ENCODE measurements around the gene FNIP1. TPM values are rescaled to one million over a fixed set of nuclear protein-coding genes. Genes with fewer than 3 reads are reported as not detected.

FNIP1 gene
- total RNA-seq, 1 donor from 2014 or later = 27.1 TPM

GRCh38 chr5:131812371-131813160 lies 15.7 kb upstream of the FNIP1 start:
- Histone ChIP-seq H3K27me3 (ENCODE audit: control insufficient read depth in 3 of 3, insufficient read depth in 3 of 3, low read length in 3 of 3) (no peaks in the 10 kb centered on the region), H3K4me1 (ENCODE audit: control insufficient read depth in 3 of 3, insufficient read depth in 3 of 3, low read length in 3 of 3) (peaks cover 3 to 7% (median 5%) of the 10 kb centered on the region in 3 donors), H3K9me3 (ENCODE audit: control insufficient read depth in 3 of 3, low read length in 3 of 3) (no peaks in the 10 kb centered on the region), H3K27ac (ENCODE audit: low read depth, low read length) (no peak overlapping the region), H3K36me3 (ENCODE audit: control insufficient read depth in 3 of 3, insufficient read depth in 3 of 3, low read length in 3 of 3) (no peaks in the 10 kb centered on the region), H3K9ac (ENCODE audit: low read depth in 1 of 3, low read length in 3 of 3) (no peak overlapping the region), H3K4me3 (ENCODE audit: low read length in 3 of 3) (no peak overlapping the region)

DNA sequence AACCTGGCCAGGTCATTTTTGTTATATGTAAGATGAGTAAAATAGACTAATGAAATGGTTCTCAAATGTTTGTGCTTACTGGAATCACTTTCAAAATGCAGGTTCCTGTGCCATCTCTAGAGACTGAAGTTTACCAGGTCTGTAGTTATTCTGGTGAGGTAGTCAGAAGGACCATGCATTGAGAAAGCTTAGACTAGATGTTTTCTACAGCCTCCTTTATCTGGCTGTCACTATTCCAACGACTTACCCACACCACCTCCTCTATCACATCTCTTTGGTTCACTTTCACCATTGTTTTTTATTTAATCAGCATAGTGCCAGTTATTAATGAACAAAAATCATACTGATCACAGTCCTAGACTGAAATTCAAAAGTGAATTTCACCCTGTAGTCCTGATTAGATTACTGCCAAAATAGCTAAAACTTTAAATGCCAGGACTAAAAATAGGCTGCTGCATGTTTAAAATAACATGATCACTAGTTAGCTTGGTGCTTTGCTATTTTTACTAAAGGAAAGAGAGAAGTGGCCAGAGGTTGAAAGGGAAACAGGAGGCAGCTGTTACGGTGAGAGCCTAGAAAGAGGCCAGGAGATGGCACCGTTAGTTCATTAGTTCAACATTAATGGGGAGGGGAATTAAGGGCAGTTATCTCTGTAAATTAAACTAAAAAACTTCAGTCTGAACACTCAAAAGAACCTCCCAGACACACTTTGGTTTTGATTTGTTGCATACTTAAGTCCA lies 13.9 kb upstream of the FNIP1 start:
- no peaks in the 10 kb centered on the region for H3K36me3 ChIP-seq (ENCODE audit: control insufficient read depth in 3 of 3, insufficient read depth in 3 of 3, low read length in 3 of 3)
- H3K9me3 ChIP-seq (ENCODE audit: control insufficient read depth in 3 of 3, low read length in 3 of 3) = no peaks in the 10 kb centered on the region
- peak overlapping the region; percentile 87 for H3K27ac ChIP-seq (ENCODE audit: low read depth, low read length)
- H3K4me3 ChIP-seq (ENCODE audit: low read length in 3 of 3) = peak overlapping the region; percentile 13 to 43 (median 37)
- H3K4me1 ChIP-seq (ENCODE audit: control insufficient read depth in 3 of 3, insufficient read depth in 3 of 3, low read length in 3 of 3) = peaks cover 3 to 13% (median 5%) of the 10 kb centered on the region in 3 donors
- H3K27me3 ChIP-seq (ENCODE audit: control insufficient read depth in 3 of 3, insufficient read depth in 3 of 3, low read length in 3 of 3) = no peaks in the 10 kb centered on the region
- H3K9ac ChIP-seq (ENCODE audit: low read depth in 1 of 3, low read length in 3 of 3) = peak overlapping the region in 2 of 3 donors; percentile 42 to 51

DNA sequence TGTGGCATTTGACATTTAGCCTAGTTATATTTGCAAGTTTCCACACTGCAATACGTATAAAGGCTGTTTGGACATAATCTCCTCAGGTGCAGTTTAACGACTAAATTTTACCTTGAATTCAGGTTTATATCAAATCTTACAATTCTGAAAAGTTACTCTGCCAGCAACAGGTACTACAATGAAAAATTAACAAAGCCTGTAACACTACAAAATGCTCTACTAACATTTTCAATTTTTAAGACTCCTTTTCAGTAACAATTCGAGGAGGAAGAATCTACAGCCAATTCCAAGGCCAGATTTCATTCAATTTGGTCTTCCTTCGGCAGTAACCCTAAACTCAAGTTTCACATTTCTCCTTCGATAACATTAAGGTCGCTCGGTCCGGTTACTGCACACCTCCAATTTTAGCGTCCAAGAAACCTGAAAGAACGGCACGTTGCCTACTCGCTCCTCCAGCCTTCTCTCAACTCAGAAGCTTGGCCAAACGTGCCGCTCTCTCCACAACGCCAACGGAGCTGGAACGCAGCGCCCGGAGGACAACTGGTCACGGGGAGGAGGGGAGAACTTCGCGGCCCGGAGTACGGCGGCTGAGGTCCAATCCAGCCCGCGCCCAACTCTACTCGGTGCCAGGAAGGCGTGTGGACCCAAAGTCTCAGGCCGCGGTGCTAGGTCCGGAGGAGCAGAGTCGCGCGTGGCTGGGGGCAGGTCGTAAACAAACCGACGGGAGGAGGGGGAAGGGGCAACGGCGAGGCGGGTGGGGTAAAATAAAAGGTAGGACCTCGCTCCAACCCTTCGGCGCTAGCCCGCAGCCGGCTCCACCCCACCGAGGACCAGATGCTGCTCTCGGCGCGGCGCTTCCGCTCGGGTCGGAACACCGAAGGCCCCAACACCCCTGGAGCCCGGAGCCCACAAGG lies 681 bp downstream of the FNIP1 start:
- H3K36me3 ChIP-seq (ENCODE audit: control insufficient read depth in 3 of 3, insufficient read depth in 3 of 3, low read length in 3 of 3) = peaks cover 0 to 2% (median 0%) of the 10 kb centered on the region in 3 donors
- peak overlapping the region; percentile 80 to 96 (median 83) for H3K4me3 ChIP-seq (ENCODE audit: low read length in 3 of 3)
- peak overlapping the region; percentile 100 for H3K27ac ChIP-seq (ENCODE audit: low read depth, low read length)
- no peaks in the 10 kb centered on the region for H3K9me3 ChIP-seq (ENCODE audit: control insufficient read depth in 3 of 3, low read length in 3 of 3)
- no peaks in the 10 kb centered on the region for H3K27me3 ChIP-seq (ENCODE audit: control insufficient read depth in 3 of 3, insufficient read depth in 3 of 3, low read length in 3 of 3)
- H3K4me1 ChIP-seq (ENCODE audit: control insufficient read depth in 3 of 3, insufficient read depth in 3 of 3, low read length in 3 of 3) = peaks cover 6 to 18% (median 14%) of the 10 kb centered on the region in 3 donors
- peak overlapping the region; percentile 96 to 99 (median 99) for H3K9ac ChIP-seq (ENCODE audit: low read depth in 1 of 3, low read length in 3 of 3)

GRCh38 chr5:131795228-131795627 lies 1.6 kb downstream of the FNIP1 start:
- Histone ChIP-seq H3K4me3 (ENCODE audit: low read length in 3 of 3) (peak overlapping the region; percentile 80 to 96 (median 83)), H3K27ac (ENCODE audit: low read depth, low read length) (peak overlapping the region; percentile 100), H3K27me3 (ENCODE audit: control insufficient read depth in 3 of 3, insufficient read depth in 3 of 3, low read length in 3 of 3) (no peaks in the 10 kb centered on the region), H3K9me3 (ENCODE audit: control insufficient read depth in 3 of 3, low read length in 3 of 3) (no peaks in the 10 kb centered on the region), H3K9ac (ENCODE audit: low read depth in 1 of 3, low read length in 3 of 3) (peak overlapping the region; percentile 96 to 99 (median 99)), H3K4me1 (ENCODE audit: control insufficient read depth in 3 of 3, insufficient read depth in 3 of 3, low read length in 3 of 3) (peaks cover 6 to 24% (median 14%) of the 10 kb centered on the region in 3 donors), H3K36me3 (ENCODE audit: control insufficient read depth in 3 of 3, insufficient read depth in 3 of 3, low read length in 3 of 3) (peaks cover 0 to 2% (median 0%) of the 10 kb centered on the region in 3 donors)

DNA sequence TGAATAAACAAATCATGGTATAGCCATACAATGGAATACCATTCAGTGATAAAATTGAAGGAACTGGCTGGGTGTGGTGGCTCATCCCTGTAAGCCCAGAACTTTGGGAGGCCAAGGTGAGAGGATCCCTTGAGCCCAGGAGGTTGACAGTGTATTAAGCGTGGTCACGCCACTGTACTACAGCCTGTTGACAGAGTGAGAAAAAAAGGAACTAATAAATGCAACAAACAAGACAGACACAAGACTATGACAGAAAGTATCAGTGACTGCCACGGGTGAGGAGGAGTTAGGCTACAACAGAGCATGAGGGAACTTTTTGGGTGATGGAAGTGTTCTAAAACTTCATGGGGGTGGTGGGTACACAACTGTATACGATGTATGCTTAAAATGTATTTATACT lies 2.2 kb downstream of the FNIP1 start:
- Histone ChIP-seq H3K9me3 (ENCODE audit: control insufficient read depth in 3 of 3, low read length in 3 of 3) (no peaks in the 10 kb centered on the region), H3K27ac (ENCODE audit: low read depth, low read length) (peak overlapping the region; percentile 100), H3K9ac (ENCODE audit: low read depth in 1 of 3, low read length in 3 of 3) (peak overlapping the region in 2 of 3 donors; percentile 99), H3K36me3 (ENCODE audit: control insufficient read depth in 3 of 3, insufficient read depth in 3 of 3, low read length in 3 of 3) (peaks cover 0 to 2% (median 0%) of the 10 kb centered on the region in 3 donors), H3K4me3 (ENCODE audit: low read length in 3 of 3) (peak overlapping the region; percentile 49 to 83 (median 80)), H3K27me3 (ENCODE audit: control insufficient read depth in 3 of 3, insufficient read depth in 3 of 3, low read length in 3 of 3) (no peaks in the 10 kb centered on the region), H3K4me1 (ENCODE audit: control insufficient read depth in 3 of 3, insufficient read depth in 3 of 3, low read length in 3 of 3) (peaks cover 6 to 24% (median 14%) of the 10 kb centered on the region in 3 donors)

DNA sequence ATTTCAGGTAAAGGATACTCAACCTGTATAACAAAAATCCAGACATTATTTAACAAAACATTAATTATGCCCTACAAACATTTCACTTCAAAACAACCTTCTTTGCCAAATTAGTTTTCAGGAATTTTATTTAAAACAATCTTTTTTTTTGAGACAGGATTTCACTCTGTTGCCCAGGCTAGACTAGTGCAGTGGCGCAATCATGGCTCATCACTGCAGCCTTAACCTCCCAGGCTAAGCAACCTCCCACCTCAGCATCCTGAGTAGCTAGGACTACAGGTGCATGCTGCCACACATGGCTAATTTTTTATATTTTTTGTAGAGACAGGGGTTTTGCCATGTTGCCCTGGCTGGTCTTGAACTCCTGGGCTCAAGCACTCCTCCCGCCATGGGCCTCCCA lies 3.9 kb downstream of the FNIP1 start:
- Histone ChIP-seq H3K9ac (ENCODE audit: low read depth in 1 of 3, low read length in 3 of 3) (no peak overlapping the region), H3K36me3 (ENCODE audit: control insufficient read depth in 3 of 3, insufficient read depth in 3 of 3, low read length in 3 of 3) (peaks cover 0 to 2% (median 0%) of the 10 kb centered on the region in 3 donors), H3K27ac (ENCODE audit: low read depth, low read length) (no peak overlapping the region), H3K9me3 (ENCODE audit: control insufficient read depth in 3 of 3, low read length in 3 of 3) (no peaks in the 10 kb centered on the region), H3K4me1 (ENCODE audit: control insufficient read depth in 3 of 3, insufficient read depth in 3 of 3, low read length in 3 of 3) (peaks cover 4 to 23% (median 12%) of the 10 kb centered on the region in 3 donors), H3K27me3 (ENCODE audit: control insufficient read depth in 3 of 3, insufficient read depth in 3 of 3, low read length in 3 of 3) (no peaks in the 10 kb centered on the region), H3K4me3 (ENCODE audit: low read length in 3 of 3) (no peak overlapping the region)

DNA sequence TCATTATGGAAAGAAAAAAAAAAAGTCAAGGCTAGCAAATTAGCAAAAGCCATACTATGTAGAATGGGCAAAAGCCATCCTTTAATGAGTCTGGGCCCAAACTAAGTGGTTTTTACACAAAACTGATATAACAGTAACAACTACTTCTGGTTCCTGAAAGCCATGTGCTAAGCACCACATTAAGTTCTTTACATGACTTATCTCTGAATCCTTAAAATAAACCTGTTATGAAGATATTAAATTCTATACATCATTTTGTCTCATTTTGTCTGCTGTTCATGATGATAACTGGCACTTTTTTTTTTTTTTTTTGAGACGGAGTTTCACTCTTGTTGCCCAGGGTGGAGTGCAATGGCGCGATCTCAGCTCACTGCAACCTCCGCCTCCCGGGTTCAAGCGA lies 5.0 kb downstream of the FNIP1 start:
- Histone ChIP-seq H3K36me3 (ENCODE audit: control insufficient read depth in 3 of 3, insufficient read depth in 3 of 3, low read length in 3 of 3) (peaks cover 0 to 2% (median 0%) of the 10 kb centered on the region in 3 donors), H3K4me3 (ENCODE audit: low read length in 3 of 3) (no peak overlapping the region), H3K9ac (ENCODE audit: low read depth in 1 of 3, low read length in 3 of 3) (no peak overlapping the region), H3K27me3 (ENCODE audit: control insufficient read depth in 3 of 3, insufficient read depth in 3 of 3, low read length in 3 of 3) (no peaks in the 10 kb centered on the region), H3K9me3 (ENCODE audit: control insufficient read depth in 3 of 3, low read length in 3 of 3) (no peaks in the 10 kb centered on the region), H3K4me1 (ENCODE audit: control insufficient read depth in 3 of 3, insufficient read depth in 3 of 3, low read length in 3 of 3) (peaks cover 7 to 19% (median 17%) of the 10 kb centered on the region in 3 donors), H3K27ac (ENCODE audit: low read depth, low read length) (no peak overlapping the region)

GRCh38 chr5:131790550-131790949 lies 6.3 kb downstream of the FNIP1 start:
- Histone ChIP-seq H3K27ac (ENCODE audit: low read depth, low read length) (no peak overlapping the region), H3K9me3 (ENCODE audit: control insufficient read depth in 3 of 3, low read length in 3 of 3) (no peaks in the 10 kb centered on the region), H3K4me3 (ENCODE audit: low read length in 3 of 3) (no peak overlapping the region), H3K27me3 (ENCODE audit: control insufficient read depth in 3 of 3, insufficient read depth in 3 of 3, low read length in 3 of 3) (no peaks in the 10 kb centered on the region), H3K36me3 (ENCODE audit: control insufficient read depth in 3 of 3, insufficient read depth in 3 of 3, low read length in 3 of 3) (peaks cover 0 to 2% (median 0%) of the 10 kb centered on the region in 3 donors), H3K9ac (ENCODE audit: low read depth in 1 of 3, low read length in 3 of 3) (no peak overlapping the region), H3K4me1 (ENCODE audit: control insufficient read depth in 3 of 3, insufficient read depth in 3 of 3, low read length in 3 of 3) (peaks cover 7 to 21% (median 17%) of the 10 kb centered on the region in 3 donors)

DNA sequence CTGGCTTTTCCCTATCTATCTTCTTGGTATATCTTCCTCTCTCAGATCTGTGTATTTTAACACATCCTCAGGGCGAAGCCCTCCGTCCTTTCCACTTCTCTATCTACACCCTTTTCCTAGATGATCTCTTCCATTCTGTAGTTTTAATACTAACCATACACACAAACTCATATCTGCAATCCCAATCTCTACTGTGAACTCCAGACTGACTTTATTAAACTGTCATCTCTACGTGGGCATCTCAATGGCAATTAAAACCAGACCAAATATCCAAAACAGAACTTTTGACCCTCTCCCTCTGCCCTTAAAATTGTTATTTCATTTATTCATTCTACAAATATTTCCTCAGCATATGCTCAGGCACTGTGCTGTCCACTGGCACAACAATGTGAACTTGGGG lies 7.1 kb downstream of the FNIP1 start:
- Histone ChIP-seq H3K27ac (ENCODE audit: low read depth, low read length) (no peak overlapping the region), H3K9ac (ENCODE audit: low read depth in 1 of 3, low read length in 3 of 3) (no peak overlapping the region), H3K4me1 (ENCODE audit: control insufficient read depth in 3 of 3, insufficient read depth in 3 of 3, low read length in 3 of 3) (peaks cover 7 to 21% (median 13%) of the 10 kb centered on the region in 3 donors), H3K4me3 (ENCODE audit: low read length in 3 of 3) (no peak overlapping the region), H3K9me3 (ENCODE audit: control insufficient read depth in 3 of 3, low read length in 3 of 3) (no peaks in the 10 kb centered on the region), H3K27me3 (ENCODE audit: control insufficient read depth in 3 of 3, insufficient read depth in 3 of 3, low read length in 3 of 3) (no peaks in the 10 kb centered on the region), H3K36me3 (ENCODE audit: control insufficient read depth in 3 of 3, insufficient read depth in 3 of 3, low read length in 3 of 3) (peaks cover 0 to 2% (median 0%) of the 10 kb centered on the region in 3 donors)

Measured in skeletal muscle tissue (tissue), 4 donors.